Measurements from ENCODE around the gene SCD. TPM values are rescaled to one million over a fixed set of nuclear protein-coding genes. Genes with fewer than 3 reads are reported as not detected.

SCD gene
- total RNA-seq, 1 experiment from 2014 or later, result 449 TPM

GRCh38 chr10:100396605-100397004, 49.6 kb downstream of the SCD start:
- no peak for DNase-seq
- Mint-ChIP-seq H3K36me3 (ENCODE audit: insufficient read depth, unreplicated experiment) (no peaks in the 10 kb centered on the region), H3K4me3 (ENCODE audit: unreplicated experiment) (no peak overlapping the region), H3K9me3 (ENCODE audit: unreplicated experiment) (no peaks in the 10 kb centered on the region), H3K27ac (ENCODE audit: unreplicated experiment) (no peak overlapping the region), H3K27me3 (ENCODE audit: insufficient read depth, unreplicated experiment) (no peaks in the 10 kb centered on the region), H3K4me1 (ENCODE audit: low read depth, unreplicated experiment) (peaks cover 7% of the 10 kb centered on the region)
- TF ChIP-seq CTCF (IDR thresholded peaks at IDR 0.05; ENCODE audit: insufficient read depth in 1 of 2, low read depth in 1 of 2, low read length in 1 of 2, severe bottlenecking in 1 of 2, unreplicated experiment in 1 of 2), result no peak
- intact Hi-C loops (cut with micrococcal nuclease; ENCODE audit: unreplicated experiment), result no loop called here
- BruUV-seq (replicated peaks), result no TSS peak
- no peaks in the 10 kb centered on the region for H3K4me1 ChIP-seq
- no peak overlapping the region for H3K4me3 ChIP-seq (ENCODE audit: low read depth, low read length)
- no peaks in the 10 kb centered on the region for H3K9me3 ChIP-seq
- CTCF ChIA-PET, result no interaction called here
- H3K27me3 ChIP-seq (replicated peaks; ENCODE audit: control insufficient read depth, insufficient read depth, low read length), result no peaks in the 10 kb centered on the region
- POLR2A ChIA-PET, result no interaction called here
- no peaks in the 10 kb centered on the region for H3K36me3 ChIP-seq (ENCODE audit: control insufficient read depth, insufficient read depth, low read length)

DNA sequence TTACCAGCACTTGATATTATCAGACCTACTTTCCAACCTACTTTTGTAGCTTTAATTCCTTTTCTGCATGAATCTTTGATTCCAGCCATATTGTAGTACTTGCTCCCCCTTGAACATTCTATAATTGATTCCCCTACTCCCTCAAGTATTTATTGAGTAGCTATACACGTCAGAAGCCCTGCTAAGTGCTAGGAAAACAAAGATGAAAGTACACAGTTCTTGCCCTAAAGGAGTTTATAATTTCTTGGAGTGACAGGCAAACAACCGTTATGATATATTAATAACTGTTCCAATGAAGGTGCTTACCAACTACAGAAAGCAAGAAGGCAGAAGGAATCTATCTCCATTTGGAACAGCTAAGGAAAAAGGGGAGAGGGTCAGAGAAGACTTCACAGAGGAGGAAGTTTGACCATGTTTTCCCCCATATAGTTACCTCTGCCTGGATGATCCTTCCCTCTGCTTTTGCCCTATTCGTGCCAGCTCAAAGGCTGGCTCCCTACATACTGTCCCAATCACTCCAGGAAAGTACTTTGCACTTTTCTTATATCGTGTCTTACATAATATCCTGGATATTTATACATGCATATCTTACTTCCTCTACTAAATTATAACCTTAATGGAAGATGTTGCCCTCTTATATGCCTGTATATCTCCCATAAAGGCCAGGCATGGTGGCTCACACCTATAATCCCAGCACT, 54.7 kb downstream of the SCD start:
- ChIA-PET CTCF (interaction anchor here (0.6 to 1.6 kb wide), 2 partner anchors 11 to 163 kb away, joined by 3 to 9 read pairs; no protein-coding TSS in a partner anchor), POLR2A (no interaction called here)
- no peaks in the 10 kb centered on the region for H3K36me3 ChIP-seq (ENCODE audit: control insufficient read depth, insufficient read depth, low read length)
- H3K4me3 ChIP-seq (ENCODE audit: low read depth, low read length), result no peak overlapping the region
- no peaks in the 10 kb centered on the region for H3K4me1 Mint-ChIP-seq (ENCODE audit: low read depth, unreplicated experiment)
- no peak overlapping the region for H3K27ac Mint-ChIP-seq (ENCODE audit: unreplicated experiment)
- intact Hi-C loops (cut with micrococcal nuclease; ENCODE audit: unreplicated experiment), result no loop called here
- TF ChIP-seq CTCF (IDR thresholded peaks at IDR 0.05; ENCODE audit: insufficient read depth in 1 of 2, low read depth in 1 of 2, low read length in 1 of 2, severe bottlenecking in 1 of 2, unreplicated experiment in 1 of 2), result no peak
- H3K9me3 ChIP-seq, result no peaks in the 10 kb centered on the region
- no peak for DNase-seq
- no peaks in the 10 kb centered on the region for H3K9me3 Mint-ChIP-seq (ENCODE audit: unreplicated experiment)
- no TSS peak for BruUV-seq (replicated peaks)
- H3K4me1 ChIP-seq, result no peaks in the 10 kb centered on the region
- no peak overlapping the region for H3K4me3 Mint-ChIP-seq (ENCODE audit: unreplicated experiment)
- no peaks in the 10 kb centered on the region for H3K27me3 ChIP-seq (replicated peaks; ENCODE audit: control insufficient read depth, insufficient read depth, low read length)
- no peaks in the 10 kb centered on the region for H3K27me3 Mint-ChIP-seq (ENCODE audit: insufficient read depth, unreplicated experiment)
- H3K36me3 Mint-ChIP-seq (ENCODE audit: insufficient read depth, unreplicated experiment), result no peaks in the 10 kb centered on the region

DNA sequence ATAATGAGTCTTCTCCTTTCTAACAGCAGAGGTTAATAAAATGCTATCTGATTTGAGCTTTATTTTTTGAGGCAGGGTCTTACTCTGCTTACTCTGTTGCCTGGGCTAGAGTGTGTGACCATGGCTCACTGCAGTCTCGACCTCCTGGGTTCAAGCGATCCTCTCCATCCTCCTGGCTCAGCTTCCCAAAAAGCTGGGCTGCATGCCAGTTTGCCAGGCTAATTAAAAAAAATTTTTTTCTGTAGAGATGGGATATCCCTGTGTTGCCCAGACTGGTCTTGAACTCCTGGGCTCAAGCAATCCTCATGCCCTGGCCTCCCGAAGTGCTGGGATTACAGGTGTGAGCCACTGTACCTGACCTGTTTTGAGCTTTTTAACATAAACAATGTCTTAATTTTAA, 56.7 kb downstream of the SCD start:
- Mint-ChIP-seq H3K4me3 (ENCODE audit: unreplicated experiment) (no peak overlapping the region), H3K36me3 (ENCODE audit: insufficient read depth, unreplicated experiment) (no peaks in the 10 kb centered on the region), H3K27ac (ENCODE audit: unreplicated experiment) (no peak overlapping the region), H3K27me3 (ENCODE audit: insufficient read depth, unreplicated experiment) (no peaks in the 10 kb centered on the region), H3K9me3 (ENCODE audit: unreplicated experiment) (no peaks in the 10 kb centered on the region), H3K4me1 (ENCODE audit: low read depth, unreplicated experiment) (no peaks in the 10 kb centered on the region)
- POLR2A ChIA-PET, result no interaction called here
- Histone ChIP-seq H3K4me1 (no peaks in the 10 kb centered on the region), H3K4me3 (ENCODE audit: low read depth, low read length) (no peak overlapping the region), H3K9me3 (no peaks in the 10 kb centered on the region), H3K36me3 (ENCODE audit: control insufficient read depth, insufficient read depth, low read length) (no peaks in the 10 kb centered on the region), H3K27me3 (replicated peaks; ENCODE audit: control insufficient read depth, insufficient read depth, low read length) (no peaks in the 10 kb centered on the region)
- BruUV-seq (replicated peaks), result no TSS peak
- CTCF ChIA-PET, result no interaction called here
- intact Hi-C loops (cut with micrococcal nuclease; ENCODE audit: unreplicated experiment), result no loop called here
- no peak for TF ChIP-seq CTCF (IDR thresholded peaks at IDR 0.05; ENCODE audit: insufficient read depth in 1 of 2, low read depth in 1 of 2, low read length in 1 of 2, severe bottlenecking in 1 of 2, unreplicated experiment in 1 of 2)
- DNase-seq, result no peak

Measured in Caco-2 (cell line).